Measurements from ENCODE around the gene BCL11A.

The BCL11A gene

GRCh38 chr2:60523963-60524362 lies 29.5 kb downstream of the BCL11A start:
- DNase-seq = no peak

- no peak for DNase-seq
Observed at GRCh38 chr2:60522462-60522861, 31.0 kb downstream of the BCL11A start.

DNA sequence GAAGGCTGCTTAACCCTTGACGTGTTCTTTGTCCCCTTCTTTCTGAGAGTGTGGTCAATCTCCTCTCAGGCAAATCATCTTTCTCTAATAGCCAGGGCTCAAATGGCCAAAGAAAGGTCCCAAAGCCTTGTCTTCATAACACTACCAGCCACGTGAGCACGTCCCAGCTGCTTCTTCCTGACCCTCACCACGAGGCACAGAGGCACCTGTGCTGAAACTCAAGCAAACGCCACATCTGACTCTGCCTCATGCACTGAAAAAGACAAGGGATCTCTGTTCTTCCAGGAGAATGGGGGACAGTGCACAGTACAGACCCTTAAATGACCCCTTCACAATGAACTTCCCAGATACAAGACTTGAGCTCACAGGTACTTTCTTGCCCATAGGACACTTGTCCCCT lies 31.8 kb downstream of the BCL11A start:
- no peak for DNase-seq

DNA sequence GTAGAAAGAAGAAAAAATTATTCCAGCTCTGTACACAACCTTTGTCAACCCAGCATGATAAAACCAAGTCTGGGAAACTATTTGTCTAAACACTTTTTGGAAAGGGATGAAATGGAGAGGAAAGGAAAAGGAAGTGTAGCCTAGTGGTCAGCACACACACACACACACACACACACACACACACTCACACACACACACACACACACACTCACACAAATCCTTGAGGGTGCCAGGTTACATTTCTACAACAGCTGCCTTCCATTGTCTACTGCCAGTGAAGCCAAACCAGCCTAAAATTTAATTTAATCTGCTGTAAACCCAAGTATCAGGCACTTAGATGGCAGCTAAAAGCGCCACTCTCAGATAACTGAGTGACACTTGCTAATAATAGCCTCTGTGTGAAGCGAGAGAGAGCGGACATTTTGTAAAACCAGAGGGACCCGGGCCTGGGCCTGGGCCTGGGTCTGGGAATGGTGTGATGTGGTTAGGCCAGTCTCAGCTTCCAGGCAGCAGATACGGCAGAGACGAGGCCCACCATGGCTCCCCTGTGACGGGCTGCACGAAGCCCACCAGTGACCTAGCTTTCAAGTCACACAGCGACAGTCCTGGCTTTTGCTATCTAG lies 32.4 kb downstream of the BCL11A start:
- DNase-seq = no peak

GRCh38 chr2:60520151-60520876 lies 33.1 kb downstream of the BCL11A start:
- no peak for DNase-seq

DNA sequence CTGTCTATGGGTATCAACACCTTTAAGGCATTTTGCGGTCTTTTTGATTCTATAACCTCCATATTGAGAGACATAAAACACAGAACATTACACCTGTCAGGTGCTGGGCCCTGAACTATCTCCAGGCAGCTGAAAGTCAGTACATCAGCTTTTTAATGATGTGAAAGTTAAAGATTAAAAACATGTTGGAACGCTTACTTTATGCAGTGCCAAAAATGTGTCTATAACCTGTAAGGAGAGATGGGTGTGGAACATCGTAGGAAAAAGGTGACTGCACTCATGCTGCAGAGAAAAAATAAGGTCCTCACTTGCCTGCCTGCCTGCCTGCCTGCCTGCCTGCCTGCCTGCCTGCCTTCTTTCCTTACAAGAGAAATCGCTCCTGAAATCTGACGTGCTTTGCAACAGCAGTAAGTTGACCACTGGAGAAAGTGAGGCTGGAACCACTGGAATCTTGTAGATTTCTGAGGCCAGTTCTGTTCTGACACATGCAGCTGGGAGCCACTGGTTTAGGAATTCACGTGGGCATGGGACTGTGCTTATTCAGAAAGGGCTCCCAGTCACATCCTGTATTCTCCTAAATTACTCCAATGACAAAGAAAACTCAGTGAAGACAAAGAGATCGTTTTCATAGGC lies 34.1 kb downstream of the BCL11A start:
- no peak for DNase-seq

GRCh38 chr2:60518567-60518966 lies 34.9 kb downstream of the BCL11A start:
- DNase-seq = no peak

DNA sequence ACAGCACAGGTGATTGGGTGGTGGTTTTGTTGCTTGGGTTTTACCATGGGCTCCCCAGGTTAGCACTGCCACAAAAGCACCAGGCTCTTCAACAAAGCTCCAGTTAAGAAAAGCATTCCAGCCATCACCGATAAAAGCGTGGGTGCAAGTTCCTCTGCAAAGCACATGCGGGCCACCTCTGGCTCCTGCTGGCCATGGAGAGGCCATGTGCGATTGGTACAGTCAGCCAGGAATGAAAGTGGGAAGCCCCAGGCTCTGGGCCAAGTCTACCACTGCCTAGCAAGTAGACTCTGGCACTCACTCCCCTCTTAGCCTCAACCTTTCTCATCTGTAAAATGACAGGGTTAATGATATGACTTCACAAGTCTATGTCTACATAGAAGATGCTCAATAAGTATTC lies 36.0 kb downstream of the BCL11A start:
- DNase-seq = no peak

DNA sequence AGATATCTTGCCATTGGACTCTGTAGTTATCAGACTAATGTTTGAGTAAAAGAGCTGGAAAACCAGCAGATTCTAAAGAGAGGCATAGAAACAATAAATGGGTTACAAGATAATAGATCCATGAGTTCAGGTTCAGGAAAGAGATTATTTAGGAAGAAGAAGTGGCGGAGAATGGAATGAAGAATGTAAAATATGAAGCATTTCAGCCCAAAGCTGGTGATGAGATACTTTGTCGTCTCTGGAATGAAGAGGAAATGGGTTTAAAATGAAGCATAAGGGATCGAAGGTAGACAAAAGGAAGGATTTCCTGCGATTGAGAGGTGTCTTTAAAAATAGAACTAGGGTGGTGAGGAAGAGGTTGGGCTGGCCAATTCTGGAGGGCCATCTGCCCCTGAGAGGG lies 36.6 kb downstream of the BCL11A start:
- no peak for DNase-seq

- no peak for DNase-seq
Observed at GRCh38 chr2:60516383-60516811, 37.1 kb downstream of the BCL11A start.

DNA sequence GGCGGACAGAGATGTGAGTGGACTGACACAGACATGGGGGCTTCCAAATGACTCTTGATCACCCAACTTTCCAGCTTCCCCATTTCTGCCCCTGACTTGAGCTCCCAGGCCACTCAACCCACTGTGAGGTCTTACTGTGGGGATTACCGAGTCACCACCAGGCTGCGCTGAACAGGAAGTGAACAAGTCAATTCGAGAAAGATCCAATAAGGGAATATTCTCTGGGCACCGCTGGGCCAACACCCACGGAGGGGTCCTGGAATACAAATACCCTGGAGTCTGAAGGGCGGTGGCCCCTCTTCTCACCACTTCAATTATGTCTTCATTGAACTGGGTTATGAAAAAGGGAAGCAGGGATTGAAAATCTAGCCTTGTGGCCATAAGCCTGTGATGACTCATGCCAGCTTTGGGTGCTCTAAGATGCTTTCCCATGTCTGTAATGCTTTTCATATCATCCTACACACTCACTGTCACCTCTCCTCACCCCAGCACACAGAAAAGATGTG lies 37.7 kb downstream of the BCL11A start:
- no peak for DNase-seq

DNA sequence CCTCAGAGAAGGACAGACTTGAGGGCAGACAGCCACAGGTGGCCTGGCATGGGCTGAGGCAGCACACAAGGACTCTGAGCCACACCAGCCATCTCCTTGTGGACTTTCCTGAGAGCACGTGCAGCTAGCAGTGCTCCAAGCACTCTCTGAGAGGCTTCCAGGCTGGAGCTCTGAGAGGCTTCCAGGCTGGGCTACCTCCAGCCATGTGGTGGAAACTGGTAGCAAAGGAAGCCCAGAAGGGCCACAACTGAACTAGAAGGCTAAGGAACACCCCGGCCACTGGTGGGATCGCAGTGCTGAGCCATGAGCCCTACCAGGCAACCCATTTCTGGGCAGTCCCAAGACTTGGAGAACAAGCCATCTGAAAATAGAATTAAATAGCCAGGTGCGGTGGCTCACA lies 39.5 kb downstream of the BCL11A start:
- no peak for DNase-seq

DNA sequence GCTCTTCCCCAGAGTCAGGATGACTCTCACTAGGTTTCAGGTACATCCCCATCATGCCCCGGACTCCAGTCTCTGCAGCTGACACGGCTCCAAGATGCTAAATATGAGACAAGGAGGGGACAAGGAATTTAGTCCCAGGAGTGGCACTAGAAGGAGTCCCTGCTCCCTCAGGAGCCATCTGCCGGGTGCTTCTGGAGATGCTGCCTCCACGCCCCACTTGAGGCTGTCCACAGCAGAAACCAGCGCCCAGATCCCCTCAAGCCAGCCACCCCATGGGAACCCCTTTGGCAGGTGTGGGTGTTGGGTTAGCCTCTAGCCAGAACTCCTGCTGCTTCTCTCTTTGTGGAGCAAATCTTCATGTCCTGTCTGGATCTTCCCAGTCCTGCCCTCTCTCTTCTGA lies 40.3 kb downstream of the BCL11A start:
- no peak for DNase-seq

DNA sequence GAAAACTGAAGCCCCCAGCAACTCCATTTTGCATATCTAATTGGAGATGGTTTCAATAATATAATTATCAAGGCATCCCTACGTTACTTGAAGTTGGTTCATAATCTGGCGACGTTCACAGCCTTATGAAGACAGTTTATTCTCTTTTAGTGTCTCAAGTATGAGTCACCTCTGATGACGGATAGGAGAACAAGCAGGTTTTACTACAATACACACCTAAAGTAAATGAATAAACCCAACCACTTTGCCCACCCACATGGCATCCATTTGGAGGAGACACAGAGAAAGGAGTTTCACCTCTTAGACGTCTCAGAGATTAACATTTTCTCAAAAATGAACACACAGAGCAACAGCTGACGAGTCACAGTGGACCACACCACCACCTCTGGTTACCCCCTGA lies 40.8 kb downstream of the BCL11A start:
- DNase-seq = no peak

GRCh38 chr2:60512062-60512622 lies 41.3 kb downstream of the BCL11A start:
- DNase-seq = no peak

- no peak for DNase-seq
Observed at GRCh38 chr2:60510713-60511112, 42.7 kb downstream of the BCL11A start.

DNA sequence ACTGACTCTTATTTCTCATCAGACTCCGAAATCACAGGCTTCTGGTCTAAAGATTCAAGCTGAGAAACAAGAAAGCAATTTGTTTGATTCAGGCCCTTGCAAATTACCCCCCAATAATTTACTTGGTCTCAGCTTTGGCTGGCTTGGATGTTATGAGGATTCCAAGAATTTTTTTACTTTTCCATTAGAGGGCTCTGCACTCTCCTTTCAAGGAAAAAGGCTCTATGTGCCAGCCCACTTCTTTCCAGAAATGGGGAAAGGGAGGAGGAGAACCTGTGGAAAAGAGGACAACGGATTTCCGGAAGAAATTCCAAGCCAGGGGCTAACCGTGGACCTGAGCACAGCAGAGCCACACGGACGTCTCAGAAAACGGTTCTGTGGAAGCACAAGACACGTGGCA lies 44.4 kb downstream of the BCL11A start:
- DNase-seq = no peak

DNA sequence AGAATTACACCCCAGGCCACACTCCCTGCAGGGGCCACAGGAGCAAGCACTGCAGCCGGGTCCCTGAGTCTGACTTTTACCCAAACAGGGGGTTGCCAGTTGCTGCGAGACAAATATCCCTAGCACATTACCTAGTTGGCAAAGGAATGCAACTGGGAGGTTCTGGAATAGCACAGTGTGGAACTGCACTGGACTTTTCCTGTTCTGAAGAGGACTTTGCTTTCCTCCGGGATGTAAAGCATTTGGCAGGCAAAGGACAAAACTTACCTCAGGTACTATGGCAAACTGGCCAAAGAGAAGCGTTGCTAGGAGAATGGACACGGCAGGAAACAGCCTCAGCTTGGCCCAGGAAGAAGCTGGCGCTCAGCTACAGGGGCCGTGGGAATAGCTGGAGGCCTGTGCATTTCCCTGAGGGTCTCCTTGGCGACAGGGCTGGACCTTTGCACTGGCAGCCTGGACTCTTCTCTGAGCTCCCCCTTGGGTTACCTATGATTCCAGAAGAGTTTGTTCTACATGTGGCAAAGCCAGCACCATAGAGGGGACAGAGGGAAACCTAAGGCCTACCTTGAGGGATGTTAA lies 45.0 kb downstream of the BCL11A start:
- DNase-seq = no peak

DNA sequence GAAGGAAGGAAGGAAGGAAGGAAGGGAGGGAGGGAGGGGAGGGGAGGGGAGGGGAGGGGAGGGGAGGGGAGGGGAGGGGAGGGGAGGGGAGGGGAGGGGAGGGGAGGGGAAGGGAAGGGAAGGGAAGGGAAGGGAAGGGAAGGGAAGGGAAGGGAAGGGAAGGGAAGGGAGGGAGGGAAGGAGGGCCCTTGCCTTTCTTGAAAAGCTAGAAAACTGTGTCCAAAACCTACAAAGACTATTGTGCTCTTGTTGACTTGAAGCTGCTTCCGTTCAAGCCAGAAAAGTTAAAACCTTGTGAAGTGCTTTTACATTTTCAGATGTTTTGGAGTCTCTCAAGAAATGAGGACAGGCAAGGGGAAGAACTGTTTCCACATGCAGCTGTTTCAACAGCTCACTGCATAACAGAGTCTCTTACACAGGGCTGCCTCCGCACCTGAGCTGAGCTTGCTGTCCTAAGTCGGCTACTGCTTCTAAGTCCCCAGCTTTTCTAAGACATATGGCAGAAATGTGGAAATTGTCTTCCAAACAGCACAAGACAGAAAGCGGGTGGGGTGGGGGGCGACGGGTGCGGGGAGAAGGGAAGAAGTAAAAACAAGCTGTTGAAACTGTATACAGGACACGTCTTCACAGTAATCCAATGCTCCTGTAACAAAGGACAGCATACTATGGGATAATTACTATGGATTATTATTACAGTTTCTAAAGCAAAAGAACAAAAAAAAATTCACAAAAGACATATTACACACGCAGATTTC lies 46.1 kb downstream of the BCL11A start:
- DNase-seq = no peak

DNA sequence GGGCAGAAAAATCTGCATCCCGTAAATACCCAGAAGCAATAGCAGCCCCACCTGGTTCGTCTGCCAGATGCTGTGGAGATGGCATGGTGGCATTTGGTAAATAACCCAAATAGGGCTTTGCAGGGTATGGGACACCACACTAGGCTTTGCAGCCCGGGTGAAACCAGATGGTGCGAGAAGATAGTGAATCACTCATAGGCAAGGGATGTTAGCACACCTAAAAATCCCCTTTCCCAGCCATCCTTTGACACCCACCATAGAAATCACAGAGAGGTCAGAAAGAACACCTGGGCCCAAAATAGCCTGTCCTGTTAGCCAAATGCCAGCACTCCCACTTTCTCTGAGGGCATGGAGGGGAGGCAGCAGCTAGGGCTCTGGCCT lies 47.6 kb downstream of the BCL11A start:
- no peak for DNase-seq

- DNase-seq = no peak
Observed at GRCh38 chr2:60505240-60505879, 48.1 kb downstream of the BCL11A start.

DNA sequence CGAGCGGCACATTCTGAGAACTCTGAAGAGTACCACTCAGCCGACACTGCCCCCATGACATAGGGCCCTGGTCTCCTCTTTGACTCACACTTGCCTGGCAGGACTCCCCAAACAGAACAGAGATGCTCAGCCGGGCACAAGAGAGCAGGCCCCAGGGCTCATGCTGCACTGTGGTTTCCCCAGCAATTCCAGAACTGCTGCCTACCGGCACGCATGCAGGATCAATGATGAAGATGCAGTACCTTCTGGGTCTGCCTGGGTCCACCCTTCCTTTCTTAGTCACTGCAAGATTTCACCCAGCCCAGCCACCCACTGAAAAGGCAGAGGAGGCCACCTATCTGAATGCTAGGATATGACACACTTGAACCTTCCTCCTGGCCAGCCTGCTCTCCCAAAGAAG lies 49.4 kb downstream of the BCL11A start:
- DNase-seq = no peak
